Vagina (tissue), 2 donors: ENCODE measurements around the gene RNASEH2B.

Source experiments
- CTCF ChIP-seq, 3 experiments: fragments of 450-650 bp in 2 of 3; fragments of 200-600 bp in 1 of 3; sonication (generic) in 1 of 3; IDR thresholded peaks; one replicate each; pipeline ENCODE4 v1.5.1; 2017 to 2019; ENCODE audit warnings: antibody characterized with exemption in 3 of 3, mild to moderate bottlenecking in 2 of 3, moderate library complexity in 2 of 3
- POLR2A ChIP-seq, 2 donors: fragments of 450-650 bp; IDR thresholded peaks; one replicate each; pipeline ENCODE4 v1.6.1; 2017; ENCODE audit warnings: antibody characterized with exemption in 2 of 2, mild to moderate bottlenecking in 2 of 2, moderate library complexity in 2 of 2

GRCh38 chr13:50969691-50970090, 60.1 kb downstream of the RNASEH2B start:
- TF ChIP-seq CTCF (IDR thresholded peaks at IDR 0.05) (no peak), POLR2A (IDR thresholded peaks at IDR 0.05) (no peak)
